ENCODE data around the gene MANSC4.

MANSC4 gene

GRCh38 chr12:27797301-27798025 is 17.4 kb upstream of the MANSC4 start:
- DNase-seq, result no peak

- no peak for DNase-seq
Observed at GRCh38 chr12:27796128-27796527, 16.1 kb upstream of the MANSC4 start.

GRCh38 chr12:27794818-27795584 is 15.0 kb upstream of the MANSC4 start:
- no peak for DNase-seq

GRCh38 chr12:27790179-27790578 is 10.1 kb upstream of the MANSC4 start:
- DNase-seq, result no peak

- DNase-seq, result no peak
Observed at GRCh38 chr12:27787559-27787958, 7.5 kb upstream of the MANSC4 start.

GRCh38 chr12:27785882-27786570 is 6.0 kb upstream of the MANSC4 start:
- DNase-seq, result no peak

GRCh38 chr12:27782481-27782880 is 2.4 kb upstream of the MANSC4 start:
- no peak for DNase-seq

GRCh38 chr12:27781680-27782079 is 1.6 kb upstream of the MANSC4 start:
- DNase-seq, result no peak

GRCh38 chr12:27780612-27781408 is 774 bp upstream of the MANSC4 start:
- DNase-seq, result no peak

GRCh38 chr12:27779416-27779919 is 568 bp downstream of the MANSC4 start:
- DNase-seq, result no peak

GRCh38 chr12:27778206-27778605 is 1.8 kb downstream of the MANSC4 start:
- DNase-seq, result no peak

- DNase-seq, result no peak
Observed at GRCh38 chr12:27777141-27777540, 2.9 kb downstream of the MANSC4 start.

- no peak for DNase-seq
Observed at GRCh38 chr12:27772328-27773049, 7.5 kb downstream of the MANSC4 start.

GRCh38 chr12:27771481-27772327 is 8.3 kb downstream of the MANSC4 start:
- DNase-seq, result no peak

GRCh38 chr12:27769142-27769673 is 10.8 kb downstream of the MANSC4 start:
- DNase-seq, result no peak

GRCh38 chr12:27766587-27766986 is 13.4 kb downstream of the MANSC4 start:
- no peak for DNase-seq

- DNase-seq, result no peak
Observed at GRCh38 chr12:27762757-27763156, 17.3 kb downstream of the MANSC4 start.

- no peak for DNase-seq
Observed at GRCh38 chr12:27756670-27757195, 23.3 kb downstream of the MANSC4 start.

GRCh38 chr12:27754795-27755194 is 25.2 kb downstream of the MANSC4 start:
- DNase-seq, result no peak

GRCh38 chr12:27751386-27752047 is 28.5 kb downstream of the MANSC4 start:
- no peak for DNase-seq

Measured in NCI-H1048 (cell line).